DOHH2 (cell line): Measurements from ENCODE around the gene BLACAT1.

Experiments used
- H3F3A ChIP-seq: fragments of 200-600 bp; sonication (generic), shearing (Covaris generic); 2 replicates; pipeline ENCODE4 v1.6.0; 2016; ENCODE audit warnings: antibody characterized with exemption, mild to moderate bottlenecking; ENCODE audit not compliant: control insufficient read depth, insufficient read depth
- H3K27ac ChIP-seq: fragments of 200-600 bp; sonication (generic); 2 replicates; pipeline ENCODE4 v1.5.1; 2014; ENCODE audit warnings: low read depth, mild to moderate bottlenecking, low read length, moderate library complexity
- H3K27me3 ChIP-seq: fragments of 200-600 bp; sonication (generic); 2 replicates; pipeline ENCODE4 v1.6.1; 2014; ENCODE audit warnings: mild to moderate bottlenecking, low read length, mixed read lengths; ENCODE audit not compliant: control insufficient read depth
- H3K36me3 ChIP-seq: fragments of 200-600 bp; sonication (generic); 2 replicates; pipeline ENCODE4 v1.6.1; 2014; ENCODE audit warnings: mild to moderate bottlenecking, low read length, moderate library complexity, mixed read lengths; ENCODE audit not compliant: control insufficient read depth
- H3K4me1 ChIP-seq: fragments of 200-600 bp; sonication (generic); 2 replicates; pipeline ENCODE4 v1.6.1; 2014; ENCODE audit warnings: mild to moderate bottlenecking, low read length, mixed read lengths; ENCODE audit not compliant: control insufficient read depth
- H3K4me2 ChIP-seq: fragments of 200-600 bp; sonication (generic); 2 replicates; pipeline ENCODE4 v1.6.0; 2014; ENCODE audit warnings: mild to moderate bottlenecking, low read length, moderate library complexity
- H3K4me3 ChIP-seq: fragments of 200-600 bp; sonication (generic); 2 replicates; pipeline ENCODE4 v1.5.1; 2014; ENCODE audit warnings: mild to moderate bottlenecking, low read length, mixed read lengths
- H3K79me2 ChIP-seq: fragments of 200-600 bp; sonication (generic); 2 replicates; pipeline ENCODE4 v1.6.1; 2014; ENCODE audit warnings: mild to moderate bottlenecking, low read length, mixed read lengths; ENCODE audit not compliant: control insufficient read depth
- H3K9me2 ChIP-seq: fragments of 200-600 bp; sonication (generic); replicated peaks from 2 replicates; pipeline ENCODE4 v1.6.1; 2014; ENCODE audit warnings: mild to moderate bottlenecking, low read length, mixed read lengths; ENCODE audit not compliant: control insufficient read depth
- H3K9me3 ChIP-seq: fragments of 200-600 bp; sonication (generic); 2 replicates; pipeline ENCODE4 v1.6.1; 2014; ENCODE audit warnings: antibody characterized with exemption, low read length, mixed read lengths; ENCODE audit not compliant: control insufficient read depth, insufficient read depth
- H4K20me1 ChIP-seq: fragments of 200-600 bp; sonication (generic); 2 replicates; pipeline ENCODE4 v1.6.0; 2014; ENCODE audit warnings: low read depth, mild to moderate bottlenecking, antibody characterized with exemption, low read length, moderate library complexity; ENCODE audit not compliant: control insufficient read depth, insufficient read depth
- EZH2phosphoT487 ChIP-seq: fragments of 200-600 bp; sonication (generic); IDR thresholded peaks from 2 replicates; pipeline ENCODE4 v1.6.1; 2017; ENCODE audit warnings: borderline replicate concordance, mild to moderate bottlenecking, antibody characterized with exemption, low read length, moderate library complexity, mixed read lengths
- TF ChIP-seq, protein P1 (sequence below): fragments of 200-600 bp; sonication (generic); IDR thresholded peaks from one replicate; pipeline ENCODE4 v1.5.1; 2014; ENCODE audit warnings: antibody characterized with exemption, mild to moderate bottlenecking, low read depth, low read length; ENCODE audit not compliant: poor library complexity, severe bottlenecking

Gene BLACAT1

DNA sequence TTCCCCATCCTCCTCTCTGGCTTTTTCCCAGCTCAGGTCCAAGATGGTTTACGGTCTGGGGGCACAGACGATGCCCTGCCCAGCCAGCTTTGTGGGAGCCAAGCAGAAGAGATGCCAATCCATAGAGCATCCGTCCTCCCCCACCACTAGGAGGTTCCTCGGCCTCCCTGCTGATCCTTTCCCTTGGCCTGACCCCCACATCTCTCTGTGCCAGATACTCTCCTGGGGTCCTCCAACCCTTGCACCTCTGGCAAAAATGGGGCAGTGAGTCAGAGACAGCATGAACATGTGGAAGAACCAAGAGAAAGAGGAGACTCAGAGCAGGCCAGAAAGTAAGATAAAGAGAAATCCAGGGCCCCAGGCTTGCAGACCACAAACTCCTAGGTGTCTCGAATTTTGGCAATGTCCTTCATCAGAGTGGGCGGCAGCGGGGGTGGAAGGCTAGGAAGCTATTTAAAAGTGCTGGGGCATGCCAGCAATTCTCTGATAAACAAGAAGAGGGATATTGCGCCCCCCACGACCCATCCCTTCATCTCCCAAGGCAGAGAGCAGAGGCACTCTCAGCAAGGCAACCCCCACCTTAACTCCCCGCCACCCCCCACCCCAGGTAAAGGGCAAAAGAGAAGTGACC, 11.4 kb downstream of the BLACAT1 start:
- no peak overlapping the region for H3K27ac ChIP-seq

DNA sequence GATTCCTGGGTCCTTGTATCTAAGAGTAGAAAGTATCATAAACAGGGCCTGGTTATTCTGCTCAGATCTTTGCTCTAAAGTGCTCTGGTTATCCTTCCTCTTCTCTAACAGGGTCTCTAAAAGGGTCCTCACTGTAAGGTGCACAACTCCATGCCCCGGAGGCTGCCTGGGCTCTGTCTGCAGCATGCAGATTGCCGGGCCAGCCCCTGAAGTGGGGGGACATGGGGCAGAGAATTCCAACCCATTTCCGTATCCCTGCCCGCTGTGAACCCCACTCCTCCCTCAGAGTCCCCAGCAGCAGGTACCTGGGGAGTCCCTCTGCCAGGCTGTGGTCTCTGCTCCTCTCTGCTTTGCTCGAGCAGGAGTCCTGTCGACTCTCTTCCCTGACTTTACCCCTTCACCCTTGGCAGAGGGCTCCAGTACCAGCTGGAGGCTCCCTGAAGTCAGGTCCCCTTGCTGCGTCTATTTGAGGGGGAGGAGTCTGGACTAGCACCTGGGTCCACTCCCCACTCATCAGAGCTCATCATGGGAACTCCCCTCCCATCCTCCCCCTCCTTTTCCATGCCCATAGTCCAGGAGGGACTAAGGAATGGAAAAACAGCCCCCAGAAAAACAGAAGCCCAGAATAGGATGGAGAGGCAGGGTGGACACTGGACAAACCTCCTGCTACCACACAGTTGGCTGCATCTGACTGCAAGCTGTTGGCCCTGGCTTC, 12.1 kb downstream of the BLACAT1 start:
- Histone ChIP-seq H3K36me3 (no peaks in the 10 kb centered on the region), H3K79me2 (no peaks in the 10 kb centered on the region), H4K20me1 (no peaks in the 10 kb centered on the region), H3K4me1 (peaks cover 61% of the 10 kb centered on the region), H3K9me2 (no peaks in the 10 kb centered on the region), H3K27me3 (peaks cover 2% of the 10 kb centered on the region; the same call in 1 of the 2 replicates), H3K4me3 (no peak overlapping the region), H3F3A (no peaks in the 10 kb centered on the region), H3K9me3 (no peaks in the 10 kb centered on the region), H3K27ac (no peak overlapping the region), H3K4me2 (no peak overlapping the region)
- TF ChIP-seq, protein P1, sequence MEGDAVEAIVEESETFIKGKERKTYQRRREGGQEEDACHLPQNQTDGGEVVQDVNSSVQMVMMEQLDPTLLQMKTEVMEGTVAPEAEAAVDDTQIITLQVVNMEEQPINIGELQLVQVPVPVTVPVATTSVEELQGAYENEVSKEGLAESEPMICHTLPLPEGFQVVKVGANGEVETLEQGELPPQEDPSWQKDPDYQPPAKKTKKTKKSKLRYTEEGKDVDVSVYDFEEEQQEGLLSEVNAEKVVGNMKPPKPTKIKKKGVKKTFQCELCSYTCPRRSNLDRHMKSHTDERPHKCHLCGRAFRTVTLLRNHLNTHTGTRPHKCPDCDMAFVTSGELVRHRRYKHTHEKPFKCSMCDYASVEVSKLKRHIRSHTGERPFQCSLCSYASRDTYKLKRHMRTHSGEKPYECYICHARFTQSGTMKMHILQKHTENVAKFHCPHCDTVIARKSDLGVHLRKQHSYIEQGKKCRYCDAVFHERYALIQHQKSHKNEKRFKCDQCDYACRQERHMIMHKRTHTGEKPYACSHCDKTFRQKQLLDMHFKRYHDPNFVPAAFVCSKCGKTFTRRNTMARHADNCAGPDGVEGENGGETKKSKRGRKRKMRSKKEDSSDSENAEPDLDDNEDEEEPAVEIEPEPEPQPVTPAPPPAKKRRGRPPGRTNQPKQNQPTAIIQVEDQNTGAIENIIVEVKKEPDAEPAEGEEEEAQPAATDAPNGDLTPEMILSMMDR, result no peak
- TF ChIP-seq EZH2phosphoT487, result no peak

More for the DNA sequence above, 11.4 kb downstream of the BLACAT1 start:
- no peaks in the 10 kb centered on the region for H3K9me3 ChIP-seq
- H4K20me1 ChIP-seq, result no peaks in the 10 kb centered on the region
- no peaks in the 10 kb centered on the region for H3K36me3 ChIP-seq
- TF ChIP-seq, protein P1, result no peak
- TF ChIP-seq EZH2phosphoT487, result no peak
- H3K4me1 ChIP-seq, result peaks cover 59% of the 10 kb centered on the region
- no peaks in the 10 kb centered on the region for H3K79me2 ChIP-seq
- no peaks in the 10 kb centered on the region for H3F3A ChIP-seq
- peak overlapping the region; percentile 16; the same call in 1 of the 2 replicates for H3K4me3 ChIP-seq
- H3K4me2 ChIP-seq, result peak overlapping the region; percentile 51
- no peaks in the 10 kb centered on the region for H3K9me2 ChIP-seq
- peaks cover 2% of the 10 kb centered on the region; the same call in 1 of the 2 replicates for H3K27me3 ChIP-seq

DNA sequence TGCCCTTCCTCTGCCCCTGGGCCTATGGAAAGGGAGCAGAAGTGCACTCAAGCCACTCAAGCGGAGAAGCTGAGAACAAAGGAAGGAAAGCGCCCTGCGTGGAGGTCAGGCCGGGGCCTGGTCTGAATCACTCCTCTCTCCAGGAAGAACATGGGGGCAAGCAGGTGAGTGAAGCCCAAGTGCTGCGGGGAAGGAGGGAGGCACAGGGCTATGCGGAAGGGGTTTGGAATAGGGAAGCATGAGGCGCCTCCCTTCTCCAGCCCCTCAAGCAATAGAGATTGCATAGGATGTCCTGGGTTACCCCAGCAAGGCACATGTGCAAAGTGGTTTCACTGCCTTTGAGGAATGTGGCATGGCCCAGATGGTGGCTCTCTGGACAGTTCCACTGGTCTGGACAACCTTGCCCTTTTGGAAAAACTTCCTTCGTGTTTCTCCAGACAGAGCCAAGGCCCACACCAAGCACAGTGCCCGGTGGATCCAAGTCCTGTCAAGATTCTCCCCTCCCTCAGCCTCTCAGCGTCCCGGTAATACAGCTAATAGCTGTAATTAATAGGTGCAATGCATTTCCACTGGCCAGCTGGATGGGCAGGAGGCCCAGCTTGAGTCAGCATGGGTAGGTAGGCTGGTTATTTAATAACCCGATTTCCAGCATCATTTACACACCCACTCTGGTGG, 13.7 kb downstream of the BLACAT1 start:
- no peaks in the 10 kb centered on the region for H4K20me1 ChIP-seq
- no peaks in the 10 kb centered on the region for H3K9me3 ChIP-seq
- no peaks in the 10 kb centered on the region for H3K9me2 ChIP-seq
- TF ChIP-seq, protein P1, result no peak
- TF ChIP-seq EZH2phosphoT487, result no peak
- H3K27ac ChIP-seq, result no peak overlapping the region
- peak overlapping the region; percentile 63 for H3K4me3 ChIP-seq
- H3K4me1 ChIP-seq, result peaks cover 77% of the 10 kb centered on the region
- peak overlapping the region; percentile 69 for H3K4me2 ChIP-seq
- H3K79me2 ChIP-seq, result no peaks in the 10 kb centered on the region
- peaks cover 2% of the 10 kb centered on the region; the same call in 1 of the 2 replicates for H3K27me3 ChIP-seq
- no peaks in the 10 kb centered on the region for H3F3A ChIP-seq
- no peaks in the 10 kb centered on the region for H3K36me3 ChIP-seq
